ENCODE measurements around the gene SYNE4. TPM values are rescaled to one million over a fixed set of nuclear protein-coding genes. Genes with fewer than 3 reads are reported as not detected.

Gene SYNE4
- total and polyA plus RNA-seq, 4 experiments from 2014 or later: 0.25 to 5.0 (median 4.8) TPM; not detected in 1

DNA sequence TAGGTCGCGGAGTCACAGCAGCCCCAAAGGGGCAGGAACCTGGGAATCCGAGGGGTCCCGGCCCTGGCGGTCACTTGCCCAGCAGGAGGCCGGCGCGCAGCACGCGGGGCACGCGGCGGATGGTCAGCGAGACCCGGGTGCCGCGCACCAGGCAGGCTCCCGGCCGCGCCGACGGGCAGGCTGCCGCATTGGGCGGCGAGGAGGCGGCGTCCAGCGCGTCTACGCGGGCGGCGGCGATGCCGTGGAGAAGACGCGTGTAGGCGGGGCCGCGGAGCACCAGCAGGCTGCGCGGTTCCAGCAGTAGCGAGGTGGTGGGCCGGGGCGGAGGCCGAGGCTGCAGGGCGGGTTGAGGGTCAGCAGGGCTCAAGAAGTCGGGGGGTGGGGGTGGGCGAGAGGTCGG, 607 bp upstream of the SYNE4 start:
- CTCF ChIA-PET (ENCODE audit: partially characterized antibody): no interaction called here
- Mint-ChIP-seq H3K36me3 (peaks cover 0 to 4% of the 10 kb centered on the region in 2 donors), H3K27ac (peak overlapping the region in 4 of 7 donors; percentile 10 to 82 (median 76)), H3K9me3 (no peaks in the 10 kb centered on the region), H3K4me3 (peak overlapping the region; percentile 60 to 77 (median 72)), H3K4me1 (peaks cover 18 to 39% (median 29%) of the 10 kb centered on the region in 4 donors), H3K27me3 (no peaks in the 10 kb centered on the region)
- peak in 4 of 5 donors; percentile 31 to 38 (median 36) for DNase-seq
- no peaks in the 10 kb centered on the region for H3K27me3 ChIP-seq (ENCODE audit: insufficient read depth, low read length)
- POLR2A ChIA-PET (ENCODE audit: partially characterized antibody): interaction anchor here (1.2 to 1.5 kb wide), 3 partner anchors 12 to 78 kb away, joined by 3 to 8 read pairs (median 4); partner anchors contain the start of gene SDHAF1
- H3K27ac ChIP-seq (ENCODE audit: low read depth, low read length): no peak overlapping the region
- H3K4me1 ChIP-seq (ENCODE audit: insufficient read depth, low read length): peaks cover 28% of the 10 kb centered on the region
- no peaks in the 10 kb centered on the region for H3K36me3 ChIP-seq (ENCODE audit: insufficient read depth, low read length)
- no peaks in the 10 kb centered on the region for H3K9me3 ChIP-seq (ENCODE audit: control insufficient read depth in 1 of 2, low read length in 2 of 2)
- H3K4me3 ChIP-seq (ENCODE audit: low read length in 2 of 2): peak overlapping the region in 1 of 2 donors; percentile 28
- intact Hi-C loops (cut with micrococcal nuclease): no loop called here

DNA sequence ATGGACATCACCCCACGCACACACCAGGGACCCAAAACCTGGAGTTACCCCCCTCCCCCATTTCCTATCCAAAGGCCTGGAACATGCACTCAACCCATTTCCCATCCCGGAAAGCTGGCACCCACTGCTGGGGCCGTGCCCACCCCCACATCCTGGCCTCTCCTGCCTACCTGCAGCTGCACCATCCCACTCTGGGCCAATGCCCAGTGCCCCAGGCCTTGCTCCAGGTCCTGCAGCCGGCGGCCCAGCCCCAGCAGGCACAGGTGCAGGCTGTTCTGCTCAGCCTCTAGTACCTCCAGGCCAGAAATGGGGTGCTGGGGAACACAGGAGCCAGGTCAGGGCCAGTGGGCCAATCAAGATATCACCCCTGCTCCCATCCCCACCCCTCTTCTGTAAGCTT, 1.7 kb downstream of the SYNE4 start:
- no peak for DNase-seq
- no peak overlapping the region for H3K4me3 ChIP-seq (ENCODE audit: low read length in 2 of 2)
- no peak overlapping the region for H3K27ac ChIP-seq (ENCODE audit: low read depth, low read length)
- peaks cover 13% of the 10 kb centered on the region for H3K4me1 ChIP-seq (ENCODE audit: insufficient read depth, low read length)
- no peaks in the 10 kb centered on the region for H3K27me3 Mint-ChIP-seq
- no peaks in the 10 kb centered on the region for H3K36me3 ChIP-seq (ENCODE audit: insufficient read depth, low read length)
- no peaks in the 10 kb centered on the region for H3K27me3 ChIP-seq (ENCODE audit: insufficient read depth, low read length)
- H3K9me3 ChIP-seq (ENCODE audit: control insufficient read depth in 1 of 2, low read length in 2 of 2): no peaks in the 10 kb centered on the region
- H3K4me3 Mint-ChIP-seq: no peak overlapping the region
- H3K4me1 Mint-ChIP-seq: peaks cover 12 to 18% (median 15%) of the 10 kb centered on the region in 4 donors
- H3K27ac Mint-ChIP-seq: no peak overlapping the region
- no peaks in the 10 kb centered on the region for H3K9me3 Mint-ChIP-seq
- ChIA-PET CTCF (ENCODE audit: partially characterized antibody) (no interaction called here), POLR2A (ENCODE audit: partially characterized antibody) (interaction anchor here (0.7 kb wide), 1 partner anchor 48 kb away, joined by 3 read pairs; no protein-coding TSS in a partner anchor)
- H3K36me3 Mint-ChIP-seq: no peaks in the 10 kb centered on the region
- intact Hi-C loops (cut with micrococcal nuclease): no loop called here

DNA sequence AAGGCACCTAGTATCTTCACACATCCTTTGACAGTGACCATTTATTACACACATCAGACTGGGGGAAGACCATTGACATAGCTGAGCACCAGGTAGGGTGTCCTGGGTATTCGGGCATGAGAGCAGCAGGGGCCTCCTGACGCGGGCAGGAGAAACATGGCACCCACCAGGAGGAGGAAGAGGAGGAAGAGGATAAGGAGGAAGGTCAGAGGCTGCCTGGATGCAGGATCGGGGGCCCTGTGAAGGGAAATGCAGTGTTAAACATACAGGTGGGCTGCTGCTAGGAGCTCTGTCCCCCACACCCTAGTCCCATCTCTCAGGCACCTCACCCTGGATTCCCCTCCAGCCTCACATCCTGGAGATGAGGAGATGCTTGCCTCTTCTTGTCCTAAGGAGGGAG, 5.3 kb downstream of the SYNE4 start:
- Mint-ChIP-seq H3K4me3 (peak overlapping the region in 1 of 8 donors; percentile 18), H3K36me3 (peaks cover 3 to 17% of the 10 kb centered on the region in 2 donors), H3K4me1 (peaks cover 15 to 25% (median 19%) of the 10 kb centered on the region in 4 donors), H3K27me3 (no peaks in the 10 kb centered on the region), H3K27ac (peak overlapping the region in 1 of 7 donors; percentile 70), H3K9me3 (no peaks in the 10 kb centered on the region)
- no peak for DNase-seq
- Histone ChIP-seq H3K27me3 (ENCODE audit: insufficient read depth, low read length) (no peaks in the 10 kb centered on the region), H3K36me3 (ENCODE audit: insufficient read depth, low read length) (no peaks in the 10 kb centered on the region), H3K27ac (ENCODE audit: low read depth, low read length) (no peak overlapping the region), H3K9me3 (ENCODE audit: control insufficient read depth in 1 of 2, low read length in 2 of 2) (no peaks in the 10 kb centered on the region), H3K4me3 (ENCODE audit: low read length in 2 of 2) (no peak overlapping the region), H3K4me1 (ENCODE audit: insufficient read depth, low read length) (no peaks in the 10 kb centered on the region)
- POLR2A ChIA-PET (ENCODE audit: partially characterized antibody): interaction anchor here (1.4 kb wide), 1 partner anchor 11 kb away, joined by 3 read pairs; the partner anchor contains the start of gene ALKBH6
- CTCF ChIA-PET (ENCODE audit: partially characterized antibody): no interaction called here
- intact Hi-C loops (cut with micrococcal nuclease): no loop called here

DNA sequence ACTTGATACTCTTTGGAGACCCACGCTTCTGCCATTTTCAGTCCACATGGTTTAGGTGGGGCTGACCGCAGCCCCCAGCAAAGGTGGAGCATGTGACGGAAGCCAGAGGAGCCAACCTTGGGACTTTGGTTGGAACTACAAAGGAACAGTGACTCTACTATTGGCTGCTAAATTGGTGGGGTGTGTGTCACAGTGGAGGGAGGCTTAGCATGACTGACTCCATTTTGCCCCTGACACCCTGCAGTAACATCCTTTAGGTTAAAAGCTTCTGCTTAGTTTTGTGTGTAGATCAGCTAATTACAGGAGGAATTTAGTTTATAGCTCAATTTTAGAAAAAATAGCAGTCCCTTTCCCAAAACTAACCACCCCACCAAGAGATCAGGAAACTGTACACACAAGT, 7.0 kb downstream of the SYNE4 start:
- CTCF ChIA-PET (ENCODE audit: partially characterized antibody): interaction anchor here (0.5 to 1.1 kb wide), 4 partner anchors 169 to 547 kb away, joined by 3 to 4 read pairs (median 4); no protein-coding TSS in a partner anchor
- Mint-ChIP-seq H3K4me3 (no peak overlapping the region), H3K9me3 (no peaks in the 10 kb centered on the region), H3K36me3 (peaks cover 7 to 25% of the 10 kb centered on the region in 2 donors), H3K27me3 (no peaks in the 10 kb centered on the region), H3K27ac (no peak overlapping the region), H3K4me1 (peaks cover 22 to 35% (median 29%) of the 10 kb centered on the region in 4 donors)
- H3K27ac ChIP-seq (ENCODE audit: low read depth, low read length): no peak overlapping the region
- intact Hi-C loops (cut with micrococcal nuclease): no loop called here
- no peaks in the 10 kb centered on the region for H3K27me3 ChIP-seq (ENCODE audit: insufficient read depth, low read length)
- peaks cover 8% of the 10 kb centered on the region for H3K4me1 ChIP-seq (ENCODE audit: insufficient read depth, low read length)
- no peaks in the 10 kb centered on the region for H3K9me3 ChIP-seq (ENCODE audit: control insufficient read depth in 1 of 2, low read length in 2 of 2)
- POLR2A ChIA-PET (ENCODE audit: partially characterized antibody): interaction anchor here (0.6 to 1.2 kb wide), 3 partner anchors 12 to 72 kb away, joined by 3 read pairs; partner anchors contain the start of genes ALKBH6 and THAP8
- H3K4me3 ChIP-seq (ENCODE audit: low read length in 2 of 2): no peak overlapping the region
- no peaks in the 10 kb centered on the region for H3K36me3 ChIP-seq (ENCODE audit: insufficient read depth, low read length)
- no peak for DNase-seq

DNA sequence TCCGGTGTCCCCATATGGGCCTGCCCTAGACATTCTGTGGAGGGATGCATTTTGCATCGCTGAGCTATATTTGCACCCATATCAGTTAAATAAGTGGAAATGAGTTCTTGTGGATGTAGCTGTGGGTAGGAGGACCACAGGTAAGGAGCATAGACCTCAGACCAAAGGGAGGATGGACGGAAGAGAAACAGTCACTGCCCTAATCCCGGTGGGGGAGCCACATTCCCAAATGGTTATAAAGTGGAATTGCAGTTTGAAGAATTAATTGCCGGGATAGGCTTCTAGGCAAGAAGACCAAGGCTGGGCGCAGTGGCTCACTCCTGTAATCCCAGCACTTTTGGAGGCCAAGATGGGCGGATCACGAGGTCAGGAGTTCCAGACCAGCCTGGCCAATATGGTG, 11.8 kb downstream of the SYNE4 start:
- Mint-ChIP-seq H3K4me1 (peaks cover 23 to 56% (median 43%) of the 10 kb centered on the region in 4 donors), H3K4me3 (peak overlapping the region; percentile 85 to 91 (median 88)), H3K36me3 (peaks cover 7 to 30% of the 10 kb centered on the region in 2 donors), H3K27me3 (no peaks in the 10 kb centered on the region), H3K9me3 (no peaks in the 10 kb centered on the region), H3K27ac (peak overlapping the region; percentile 19 to 96 (median 83))
- Histone ChIP-seq H3K4me1 (ENCODE audit: insufficient read depth, low read length) (peaks cover 26% of the 10 kb centered on the region), H3K27ac (ENCODE audit: low read depth, low read length) (peak overlapping the region; percentile 71), H3K4me3 (ENCODE audit: low read length in 2 of 2) (no peak overlapping the region), H3K36me3 (ENCODE audit: insufficient read depth, low read length) (no peaks in the 10 kb centered on the region), H3K27me3 (ENCODE audit: insufficient read depth, low read length) (no peaks in the 10 kb centered on the region), H3K9me3 (ENCODE audit: control insufficient read depth in 1 of 2, low read length in 2 of 2) (no peaks in the 10 kb centered on the region)
- no peak for DNase-seq
- ChIA-PET CTCF (ENCODE audit: partially characterized antibody) (interaction anchor here (1.0 to 1.2 kb wide), 3 partner anchors 38 to 132 kb away, joined by 3 read pairs; no protein-coding TSS in a partner anchor), POLR2A (ENCODE audit: partially characterized antibody) (interaction anchor here (1.2 to 3.2 kb wide), 3 partner anchors 45 to 118 kb away, joined by 3 to 15 read pairs (median 3); partner anchors contain the start of genes POLR2I, TBCB, THAP8 and WDR62)
- intact Hi-C loops (cut with micrococcal nuclease): no loop called here

DNA sequence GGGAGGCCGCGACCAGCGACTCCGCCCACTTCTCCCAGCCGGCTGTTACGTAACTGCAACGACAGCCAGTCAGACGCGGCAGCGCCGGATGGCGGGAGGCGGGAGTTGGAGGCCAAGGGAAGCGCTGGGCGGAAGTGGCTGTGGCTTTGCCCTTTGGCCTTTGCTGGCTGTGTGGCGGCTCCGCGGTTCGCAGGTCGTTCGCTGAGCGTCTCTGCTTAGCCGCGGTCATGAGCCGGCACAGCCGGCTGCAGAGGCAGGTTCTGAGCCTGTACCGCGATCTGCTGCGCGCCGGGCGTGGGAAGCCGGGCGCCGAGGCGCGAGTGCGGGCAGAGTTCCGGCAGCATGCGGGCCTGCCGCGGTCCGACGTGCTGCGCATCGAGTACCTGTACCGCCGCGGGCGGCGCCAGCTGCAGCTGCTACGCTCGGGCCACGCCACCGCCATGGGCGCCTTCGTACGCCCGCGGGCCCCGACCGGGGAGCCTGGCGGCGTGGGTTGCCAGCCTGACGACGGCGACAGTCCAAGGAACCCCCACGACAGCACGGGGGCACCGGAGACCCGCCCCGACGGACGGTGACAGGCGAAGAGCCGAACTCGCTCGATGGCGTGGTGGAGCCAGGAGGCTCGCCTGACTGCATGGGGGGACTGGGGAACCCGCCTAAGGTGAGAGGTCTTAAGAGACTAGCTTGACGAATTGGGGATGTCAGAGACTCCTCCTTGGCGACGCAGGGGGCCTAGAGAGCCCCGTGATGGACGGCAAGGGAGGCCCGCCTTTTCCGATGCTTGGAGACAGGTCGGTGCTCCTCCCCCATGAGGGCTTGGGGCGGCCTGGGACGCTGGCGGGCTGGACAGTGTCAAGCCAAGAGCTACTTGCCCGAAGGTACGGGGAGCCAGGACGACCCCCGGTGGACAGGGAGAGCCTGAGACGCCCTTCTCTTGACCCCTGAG, 13.3 kb downstream of the SYNE4 start, which contains the start of gene SDHAF1:
SDHAF1 (plus strand) TSS at position 141 of the 946 bp plus-strand sequence; CDS start at position 228, 87 bp downstream.
- Histone ChIP-seq H3K36me3 (ENCODE audit: insufficient read depth, low read length) (no peaks in the 10 kb centered on the region), H3K9me3 (ENCODE audit: control insufficient read depth in 1 of 2, low read length in 2 of 2) (no peaks in the 10 kb centered on the region), H3K27me3 (ENCODE audit: insufficient read depth, low read length) (no peaks in the 10 kb centered on the region), H3K27ac (ENCODE audit: low read depth, low read length) (peak within 1 kb of the TSS; percentile 71), H3K4me1 (ENCODE audit: insufficient read depth, low read length) (peaks cover 26% of the 10 kb centered on the region), H3K4me3 (ENCODE audit: low read length in 2 of 2) (peak within 1 kb of the TSS; percentile 69 to 82)
- Mint-ChIP-seq H3K4me3 (peak within 1 kb of the TSS; percentile 91 to 96 (median 94)), H3K9me3 (no peaks in the 10 kb centered on the region), H3K27ac (peak within 1 kb of the TSS; percentile 92 to 97 (median 97)), H3K27me3 (no peaks in the 10 kb centered on the region), H3K4me1 (peaks cover 20 to 48% (median 37%) of the 10 kb centered on the region in 4 donors), H3K36me3 (peaks cover 4 to 19% of the 10 kb centered on the region in 2 donors)
- peak; percentile 87 to 92 (median 87) for DNase-seq
- ChIA-PET POLR2A (ENCODE audit: partially characterized antibody) (interaction anchor here (1.2 to 3.2 kb wide), 9 partner anchors 14 to 120 kb away, joined by 3 to 20 read pairs (median 8); partner anchors contain the start of genes ALKBH6, POLR2I, TBCB and THAP8), CTCF (ENCODE audit: partially characterized antibody) (interaction anchor here (1.2 to 1.7 kb wide), 3 partner anchors 19 to 133 kb away, joined by 3 to 8 read pairs (median 4); partner anchors contain the start of gene ALKBH6)
- intact Hi-C loops (cut with micrococcal nuclease): loop anchor here (1.0 to 2.0 kb wide), 4 partner anchors 19 to 119 kb away; partner anchors contain the start of genes ALKBH6, POLR2I, TBCB and THAP8
